Natural killer cell (primary cell): ENCODE measurements around the gene CCDC91. TPM values are rescaled to one million over a fixed set of nuclear protein-coding genes. Genes with fewer than 3 reads are reported as not detected.

Source experiments
- ATAC-seq, 3 donors: fragments of 150-1000 bp in 2 of 3; fragments of 200-7000 bp in 1 of 3; cut with Tn5 transposase; 1 replicate in 1 of 3; 2 replicates in 2 of 3; pipeline ENCODE4 v1.10.0; 2021; ENCODE audit warnings: mild to moderate bottlenecking in 2 of 3, moderate library complexity in 2 of 3
- DNase-seq, 2 donors: peaks; one replicate each; pipeline versions ENCODE4 v3.0.0 to v3.0.0-alpha.2; 2013 to 2021; ENCODE audit warnings: mixed read lengths in 1 of 2
- H3K27ac ChIP-seq: one replicate; pipeline ENCODE4 v1.5.1; 2013; ENCODE audit warnings: mild to moderate bottlenecking, low read length
- H3K27me3 ChIP-seq: one replicate; pipeline ENCODE4 v1.6.1; 2013; ENCODE audit warnings: low read length; ENCODE audit not compliant: control insufficient read depth, insufficient read depth
- H3K36me3 ChIP-seq: one replicate; pipeline ENCODE4 v1.6.1; 2013; ENCODE audit warnings: low read length; ENCODE audit not compliant: control insufficient read depth, insufficient read depth
- H3K4me1 ChIP-seq: one replicate; pipeline ENCODE4 v1.6.1; 2013; ENCODE audit warnings: low read length; ENCODE audit not compliant: control insufficient read depth, insufficient read depth
- H3K4me3 ChIP-seq: one replicate; pipeline ENCODE4 v1.5.1; 2013; ENCODE audit warnings: low read length
- H3K9me3 ChIP-seq: one replicate; pipeline ENCODE4 v1.6.1; 2013; ENCODE audit warnings: low read length; ENCODE audit not compliant: control insufficient read depth, insufficient read depth
- H3K27ac Mint-ChIP-seq, 2 donors: one replicate each; pipeline ENCODE4 v1.8.0; 2022; ENCODE audit warnings: mild to moderate bottlenecking in 2 of 2, mixed read lengths in 2 of 2, moderate library complexity in 1 of 2
- H3K27me3 Mint-ChIP-seq, 2 donors: one replicate each; pipeline ENCODE4 v1.8.0; 2022; ENCODE audit warnings: low read depth in 2 of 2, mixed read lengths in 2 of 2
- H3K36me3 Mint-ChIP-seq: one replicate; pipeline ENCODE4 v1.8.0; 2022; ENCODE audit warnings: mixed read lengths
- H3K4me1 Mint-ChIP-seq, 2 donors: one replicate each; pipeline ENCODE4 v1.8.0; 2022; ENCODE audit warnings: mixed read lengths in 2 of 2
- H3K4me3 Mint-ChIP-seq: one replicate; pipeline ENCODE4 v1.8.0; 2022; ENCODE audit warnings: mild to moderate bottlenecking, moderate library complexity, mixed read lengths
- H3K9me3 Mint-ChIP-seq, 2 donors: one replicate each; pipeline ENCODE4 v1.8.0; 2022; ENCODE audit warnings: mixed read lengths in 2 of 2
- WGBS: methylation state at CpG from one replicate; pipeline ENCODE4 v1.1.7; 2013; ENCODE audit warnings: missing lambda C conversion rate; ENCODE audit not compliant: insufficient coverage; 5-methylcytosine and 5-hydroxymethylcytosine counted together
- intact Hi-C: fragments of 100-400 bp; cut with micrococcal nuclease; formaldehyde crosslinking; loops from one replicate; pipeline ENCODE4 v1.14.2; 2022
- total RNA-seq, 4 donors: library from RNA; stranded (reverse); fragments of 120-200 nt in 1 of 4; gene quantifications; one replicate each; pipeline versions ENCODE4 v1.2.3 to v1.2.4, GENCODE V29; 2013 to 2022
- TF ChIP-seq, protein P1 (sequence below): fragments of 200-600 bp; IDR thresholded peaks from one replicate; pipeline ENCODE4 v1.8.0; 2022; ENCODE audit warnings: antibody characterized with exemption

The CCDC91 gene, protein sequence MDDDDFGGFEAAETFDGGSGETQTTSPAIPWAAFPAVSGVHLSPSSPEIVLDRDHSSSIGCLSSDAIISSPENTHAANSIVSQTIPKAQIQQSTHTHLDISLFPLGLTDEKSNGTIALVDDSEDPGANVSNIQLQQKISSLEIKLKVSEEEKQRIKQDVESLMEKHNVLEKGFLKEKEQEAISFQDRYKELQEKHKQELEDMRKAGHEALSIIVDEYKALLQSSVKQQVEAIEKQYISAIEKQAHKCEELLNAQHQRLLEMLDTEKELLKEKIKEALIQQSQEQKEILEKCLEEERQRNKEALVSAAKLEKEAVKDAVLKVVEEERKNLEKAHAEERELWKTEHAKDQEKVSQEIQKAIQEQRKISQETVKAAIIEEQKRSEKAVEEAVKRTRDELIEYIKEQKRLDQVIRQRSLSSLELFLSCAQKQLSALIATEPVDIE
- 10 to 100 TPM; 48.8 to 65.8 (median 60.2) TPM for total RNA-seq
- total RNA-seq (2013) = 131 TPM

DNA sequence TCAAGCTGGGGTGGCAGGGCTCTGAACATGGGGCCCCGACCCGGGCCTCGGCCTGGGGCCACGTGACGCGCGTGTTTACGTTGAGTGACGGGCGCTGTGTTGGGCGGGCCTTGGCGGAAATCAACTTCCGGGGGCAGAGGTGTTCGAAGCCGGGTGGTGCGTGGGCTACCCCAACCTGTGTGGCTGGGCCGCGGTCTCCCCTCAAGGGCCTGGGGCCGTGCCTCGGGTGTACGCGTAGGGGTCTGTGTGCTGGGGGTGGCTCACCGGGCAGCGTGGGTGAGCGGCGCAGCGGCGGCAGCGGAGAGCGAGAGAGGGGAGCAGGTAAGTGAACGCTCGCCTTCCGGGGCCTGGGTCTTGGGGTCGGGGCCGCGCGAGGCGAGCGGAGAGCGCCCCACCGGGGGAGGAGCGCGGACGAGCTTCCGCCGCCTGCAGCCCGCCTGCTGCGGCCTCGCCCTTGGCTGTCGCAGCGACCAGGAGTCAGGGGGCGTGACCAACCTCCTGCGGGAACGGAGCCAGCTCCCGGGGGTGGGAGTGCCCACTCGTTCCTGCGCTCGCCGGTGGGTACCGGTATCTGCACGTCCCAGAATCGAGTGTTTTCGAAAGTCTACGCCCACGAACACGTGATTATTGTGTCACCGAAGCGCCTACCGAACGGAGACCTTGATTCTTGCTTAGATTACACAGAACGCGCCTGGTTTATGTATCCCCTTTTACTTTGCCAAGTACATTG lies at the start of gene CCDC91:
Gene CCDC91, plus strand, starts transcription at position 136 of the 730 bp plus-strand sequence. CDS start 66,760 bp downstream, outside the sequence.
- DNase-seq (peak; percentile 81 to 95), ATAC-seq (peak; percentile 77 to 91 (median 81))
- H3K27ac ChIP-seq = peak within 1 kb of the TSS; percentile 88
- H3K27me3 Mint-ChIP-seq = peaks cover 0 to 8% of the 10 kb centered on the region in 2 donors
- peaks cover 41 to 52% of the 10 kb centered on the region in 2 donors for H3K4me1 Mint-ChIP-seq
- peak within 1 kb of the TSS; percentile 96 for H3K4me3 Mint-ChIP-seq
- no peaks in the 10 kb centered on the region for H3K27me3 ChIP-seq
- peaks cover 24% of the 10 kb centered on the region for H3K4me1 ChIP-seq
- H3K9me3 ChIP-seq = no peaks in the 10 kb centered on the region
- H3K36me3 Mint-ChIP-seq = no peaks in the 10 kb centered on the region
- no peaks in the 10 kb centered on the region for H3K36me3 ChIP-seq
- H3K9me3 Mint-ChIP-seq = no peaks in the 10 kb centered on the region
- peak within 1 kb of the TSS; percentile 59 for H3K4me3 ChIP-seq
- WGBS = under 1% methylated on average over 72 of the region's 72 CpGs
- intact Hi-C loops = loop anchor here (2.0 kb wide), 1 partner anchor 32 kb away; no protein-coding TSS in a partner anchor
- peak within 1 kb of the TSS; percentile 96 to 99 for H3K27ac Mint-ChIP-seq
- TF ChIP-seq, protein P1, sequence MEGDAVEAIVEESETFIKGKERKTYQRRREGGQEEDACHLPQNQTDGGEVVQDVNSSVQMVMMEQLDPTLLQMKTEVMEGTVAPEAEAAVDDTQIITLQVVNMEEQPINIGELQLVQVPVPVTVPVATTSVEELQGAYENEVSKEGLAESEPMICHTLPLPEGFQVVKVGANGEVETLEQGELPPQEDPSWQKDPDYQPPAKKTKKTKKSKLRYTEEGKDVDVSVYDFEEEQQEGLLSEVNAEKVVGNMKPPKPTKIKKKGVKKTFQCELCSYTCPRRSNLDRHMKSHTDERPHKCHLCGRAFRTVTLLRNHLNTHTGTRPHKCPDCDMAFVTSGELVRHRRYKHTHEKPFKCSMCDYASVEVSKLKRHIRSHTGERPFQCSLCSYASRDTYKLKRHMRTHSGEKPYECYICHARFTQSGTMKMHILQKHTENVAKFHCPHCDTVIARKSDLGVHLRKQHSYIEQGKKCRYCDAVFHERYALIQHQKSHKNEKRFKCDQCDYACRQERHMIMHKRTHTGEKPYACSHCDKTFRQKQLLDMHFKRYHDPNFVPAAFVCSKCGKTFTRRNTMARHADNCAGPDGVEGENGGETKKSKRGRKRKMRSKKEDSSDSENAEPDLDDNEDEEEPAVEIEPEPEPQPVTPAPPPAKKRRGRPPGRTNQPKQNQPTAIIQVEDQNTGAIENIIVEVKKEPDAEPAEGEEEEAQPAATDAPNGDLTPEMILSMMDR = no peak

DNA sequence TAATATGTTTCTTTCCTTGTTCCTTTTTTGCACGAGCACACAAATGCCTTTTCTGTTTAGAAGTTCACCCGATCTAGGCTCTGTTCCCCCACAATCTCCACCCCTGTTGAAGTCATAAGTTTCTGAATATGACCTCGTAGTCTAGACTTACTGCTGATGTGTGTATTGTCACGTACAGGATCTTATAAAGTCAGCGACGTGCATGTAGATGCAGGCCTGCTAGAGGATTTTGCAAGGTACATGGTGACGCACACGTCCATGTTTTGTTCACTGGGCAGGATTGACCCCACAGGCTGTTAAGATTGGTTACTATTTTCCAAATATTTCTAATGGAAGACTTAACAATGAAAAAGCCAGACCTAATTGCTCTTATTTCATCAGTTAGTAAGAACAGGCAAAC lies 46.2 kb upstream of the CCDC91 start:
- WGBS = 89% methylated on average over 8 of the region's 8 CpGs
- H3K4me3 Mint-ChIP-seq = no peak overlapping the region
- Histone ChIP-seq H3K4me1 (no peaks in the 10 kb centered on the region), H3K4me3 (no peak overlapping the region), H3K27ac (no peak overlapping the region), H3K36me3 (no peaks in the 10 kb centered on the region), H3K27me3 (no peaks in the 10 kb centered on the region), H3K9me3 (no peaks in the 10 kb centered on the region)
- no peak for ATAC-seq
- no peaks in the 10 kb centered on the region for H3K4me1 Mint-ChIP-seq
- TF ChIP-seq, protein P1 = no peak
- DNase-seq = no peak
- no peaks in the 10 kb centered on the region for H3K36me3 Mint-ChIP-seq
- H3K27me3 Mint-ChIP-seq = peaks cover 0 to 8% of the 10 kb centered on the region in 2 donors
- no peaks in the 10 kb centered on the region for H3K9me3 Mint-ChIP-seq
- H3K27ac Mint-ChIP-seq = no peak overlapping the region
- intact Hi-C loops = no loop called here

DNA sequence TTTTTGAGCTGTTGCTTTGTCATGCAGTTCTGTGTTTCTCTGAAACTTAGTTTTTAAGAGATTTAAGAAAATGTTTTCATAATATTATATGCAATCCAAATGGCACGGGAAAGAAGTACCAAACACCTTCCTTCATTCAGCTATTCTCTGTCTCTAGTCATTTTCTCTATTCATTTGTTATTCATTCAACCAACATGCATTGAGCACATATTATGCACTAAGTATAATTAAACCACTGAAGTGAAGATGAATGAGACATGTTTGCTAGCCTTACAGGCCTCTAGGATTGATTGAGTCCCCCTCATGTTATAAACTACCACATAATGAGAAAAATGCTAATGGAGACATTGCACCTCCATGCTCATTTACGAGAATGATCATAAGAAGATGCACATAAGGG lies 45.7 kb upstream of the CCDC91 start:
- Histone ChIP-seq H3K4me3 (no peak overlapping the region), H3K9me3 (no peaks in the 10 kb centered on the region), H3K36me3 (no peaks in the 10 kb centered on the region), H3K4me1 (no peaks in the 10 kb centered on the region), H3K27ac (no peak overlapping the region), H3K27me3 (no peaks in the 10 kb centered on the region)
- DNase-seq = no peak
- no peaks in the 10 kb centered on the region for H3K9me3 Mint-ChIP-seq
- intact Hi-C loops = no loop called here
- TF ChIP-seq, protein P1 = no peak
- no peaks in the 10 kb centered on the region for H3K4me1 Mint-ChIP-seq
- WGBS = 94% methylated on average over 2 of the region's 2 CpGs
- peaks cover 0 to 8% of the 10 kb centered on the region in 2 donors for H3K27me3 Mint-ChIP-seq
- H3K4me3 Mint-ChIP-seq = no peak overlapping the region
- no peak overlapping the region for H3K27ac Mint-ChIP-seq
- no peaks in the 10 kb centered on the region for H3K36me3 Mint-ChIP-seq
- ATAC-seq = no peak
